ENCODE data around the gene LSM7.

Gene LSM7

DNA sequence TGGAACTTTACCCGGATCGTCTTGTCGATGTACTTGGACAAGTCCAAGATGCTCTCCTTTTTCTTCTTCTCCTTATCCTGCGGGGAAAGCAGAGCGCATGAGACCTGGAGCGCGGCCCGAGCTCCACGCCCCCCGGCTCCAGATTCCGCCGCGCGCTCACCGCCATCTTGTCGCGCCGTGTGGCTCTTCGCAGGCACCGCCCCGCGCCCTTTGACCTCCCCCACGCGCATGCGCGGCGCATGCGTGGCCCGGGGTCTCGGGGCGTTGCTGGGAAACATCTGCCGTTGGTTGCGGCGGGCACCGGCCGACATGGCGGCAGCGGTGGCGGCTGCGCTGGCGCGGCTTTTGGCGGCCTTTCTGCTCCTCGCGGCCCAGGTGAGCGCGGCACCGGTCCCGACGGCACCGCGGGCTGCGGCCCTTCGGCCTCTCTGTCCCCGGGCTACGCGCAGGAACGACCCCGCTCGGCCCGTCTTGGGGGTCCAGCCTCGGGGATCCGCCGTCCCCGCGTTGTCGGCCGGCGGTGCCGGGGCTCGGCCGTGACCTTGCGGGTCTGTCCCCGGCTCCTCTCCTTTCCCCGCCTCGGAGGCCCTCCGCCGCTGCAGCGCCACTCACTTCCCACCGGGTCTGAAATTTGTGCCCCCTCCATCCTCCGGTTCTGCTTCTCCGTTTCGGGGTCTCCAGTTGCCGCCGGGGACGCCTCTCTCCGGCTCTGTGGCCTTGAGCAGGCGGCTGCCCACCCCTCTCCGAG, at the start of gene LSM7, which contains the start of gene SPPL2B:
Gene LSM7, minus strand, starts transcription at position 186 of the 748 bp plus-strand sequence. Its CDS starts 20 bp downstream, at position 166.
Gene SPPL2B, plus strand, starts transcription at position 284 of the 748 bp plus-strand sequence. Its CDS starts 26 bp downstream, at position 310.
- ChIA-PET POLR2A (interaction anchor here (0.7 to 2.1 kb wide), 14 partner anchors 9 to 455 kb away, joined by 3 to 11 read pairs (median 4); partner anchors contain the start of genes GADD45B and SGTA), CTCF (interaction anchor here (0.8 to 1.5 kb wide), 2 partner anchors 40 to 67 kb away, joined by 3 to 4 read pairs; no protein-coding TSS in a partner anchor)
- TF ChIP-seq HDGF (IDR thresholded peaks at IDR 0.05; ENCODE audit: borderline replicate concordance) (no peak), BHLHE40 (IDR thresholded peaks at IDR 0.05; ENCODE audit: borderline replicate concordance) (no peak), ZNF384 (IDR thresholded peaks at IDR 0.05) (no peak), SP1 (IDR thresholded peaks at IDR 0.05) (no peak), FOXM1 (IDR thresholded peaks at IDR 0.05; ENCODE audit: borderline replicate concordance) (no peak)
- DNase-seq (ENCODE audit: extremely low spot score) = peak; percentile 98

GRCh38 chr19:2376784-2377519, 48.6 kb upstream of the LSM7 start:
- ChIA-PET CTCF (no interaction called here), POLR2A (no interaction called here)
- DNase-seq (ENCODE audit: extremely low spot score) = no peak
- TF ChIP-seq FOXA1 (IDR thresholded peaks at IDR 0.05) (no peak), BHLHE40 (IDR thresholded peaks at IDR 0.05; ENCODE audit: borderline replicate concordance) (no peak), CTBP1 (IDR thresholded peaks at IDR 0.05; ENCODE audit: borderline replicate concordance) (no peak), ARNT (IDR thresholded peaks at IDR 0.05) (no peak), HDGF (IDR thresholded peaks at IDR 0.05; ENCODE audit: borderline replicate concordance) (no peak), ELF4 (IDR thresholded peaks at IDR 0.05) (no peak), SP1 (IDR thresholded peaks at IDR 0.05) (no peak), FOXM1 (IDR thresholded peaks at IDR 0.05; ENCODE audit: borderline replicate concordance) (no peak), L3MBTL2 (conservative IDR thresholded peaks at IDR 0.05) (no peak), TARDBP (IDR thresholded peaks at IDR 0.05) (no peak)
- TF ChIP-seq, protein P1, sequence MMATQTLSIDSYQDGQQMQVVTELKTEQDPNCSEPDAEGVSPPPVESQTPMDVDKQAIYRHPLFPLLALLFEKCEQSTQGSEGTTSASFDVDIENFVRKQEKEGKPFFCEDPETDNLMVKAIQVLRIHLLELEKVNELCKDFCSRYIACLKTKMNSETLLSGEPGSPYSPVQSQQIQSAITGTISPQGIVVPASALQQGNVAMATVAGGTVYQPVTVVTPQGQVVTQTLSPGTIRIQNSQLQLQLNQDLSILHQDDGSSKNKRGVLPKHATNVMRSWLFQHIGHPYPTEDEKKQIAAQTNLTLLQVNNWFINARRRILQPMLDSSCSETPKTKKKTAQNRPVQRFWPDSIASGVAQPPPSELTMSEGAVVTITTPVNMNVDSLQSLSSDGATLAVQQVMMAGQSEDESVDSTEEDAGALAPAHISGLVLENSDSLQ (IDR thresholded peaks at IDR 0.05) = no peak

DNA sequence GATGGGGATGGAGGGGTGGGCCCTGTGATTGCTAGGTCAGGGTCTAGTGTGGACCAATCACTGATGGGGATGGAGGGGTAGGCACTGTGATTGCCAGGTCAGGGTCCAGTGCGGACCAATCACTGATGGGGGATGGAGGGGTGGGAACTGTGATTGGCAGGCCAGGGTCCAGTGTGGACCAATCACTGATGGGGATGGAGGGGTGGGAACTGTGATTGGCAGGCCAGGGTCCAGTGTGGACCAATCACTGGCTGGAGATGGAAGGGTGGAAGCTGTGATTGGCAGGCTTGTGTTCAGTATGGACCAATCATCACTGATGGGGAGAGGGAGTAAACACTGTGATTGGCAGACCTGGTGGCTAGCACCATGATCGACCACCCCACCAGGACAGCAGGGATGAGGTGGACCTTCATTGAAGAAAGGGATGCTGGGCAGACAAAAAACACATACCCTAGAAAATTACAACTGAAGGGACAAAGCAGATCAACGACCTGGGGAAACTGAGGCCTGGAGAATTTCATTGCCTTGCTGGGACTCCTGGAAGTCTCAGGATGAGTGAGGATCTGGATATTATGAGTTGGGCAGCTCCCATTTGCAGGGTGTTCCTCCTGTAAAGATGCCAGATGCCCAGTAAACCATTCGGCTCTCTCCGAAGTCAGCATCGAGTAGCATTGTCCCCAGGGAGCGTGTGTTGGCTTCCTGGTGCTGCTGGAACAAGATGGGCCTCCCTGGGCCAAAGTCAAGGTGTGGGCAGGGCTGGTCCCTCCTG, 47.2 kb upstream of the LSM7 start:
- ChIA-PET POLR2A (no interaction called here), CTCF (no interaction called here)
- no peak for DNase-seq (ENCODE audit: extremely low spot score)
- TF ChIP-seq SUZ12 (IDR thresholded peaks at IDR 0.05) = no peak
- TF ChIP-seq, protein P1 (IDR thresholded peaks at IDR 0.05) = peak; percentile 97

- ChIA-PET POLR2A (no interaction called here), CTCF (no interaction called here)
- TF ChIP-seq FOXK2 (IDR thresholded peaks at IDR 0.05) (no peak), TARDBP (IDR thresholded peaks at IDR 0.05) (no peak), LEF1 (IDR thresholded peaks at IDR 0.05; ENCODE audit: borderline replicate concordance) (no peak), BHLHE40 (IDR thresholded peaks at IDR 0.05; ENCODE audit: borderline replicate concordance) (no peak), SUZ12 (IDR thresholded peaks at IDR 0.05) (no peak), FOXA1 (IDR thresholded peaks at IDR 0.05) (no peak), HDGF (IDR thresholded peaks at IDR 0.05; ENCODE audit: borderline replicate concordance) (no peak), ARNT (IDR thresholded peaks at IDR 0.05) (no peak), FOXM1 (IDR thresholded peaks at IDR 0.05; ENCODE audit: borderline replicate concordance) (no peak), NFRKB (IDR thresholded peaks at IDR 0.05) (no peak), L3MBTL2 (conservative IDR thresholded peaks at IDR 0.05) (no peak), ZNF384 (IDR thresholded peaks at IDR 0.05) (no peak)
- DNase-seq (ENCODE audit: extremely low spot score) = no peak
Observed at GRCh38 chr19:2374808-2375207, 46.4 kb upstream of the LSM7 start.

GRCh38 chr19:2372076-2372612, 43.8 kb upstream of the LSM7 start:
- POLR2A ChIA-PET = no interaction called here
- CTCF ChIA-PET = no interaction called here
- TF ChIP-seq ARNT (IDR thresholded peaks at IDR 0.05) (no peak), FOXK2 (IDR thresholded peaks at IDR 0.05) (no peak), L3MBTL2 (conservative IDR thresholded peaks at IDR 0.05) (no peak), TARDBP (IDR thresholded peaks at IDR 0.05) (no peak), SUZ12 (IDR thresholded peaks at IDR 0.05) (no peak), ZNF384 (IDR thresholded peaks at IDR 0.05) (no peak), SP1 (IDR thresholded peaks at IDR 0.05) (no peak), FOXM1 (IDR thresholded peaks at IDR 0.05; ENCODE audit: borderline replicate concordance) (no peak), HDGF (IDR thresholded peaks at IDR 0.05; ENCODE audit: borderline replicate concordance) (no peak), ELF4 (IDR thresholded peaks at IDR 0.05) (no peak), CTBP1 (IDR thresholded peaks at IDR 0.05; ENCODE audit: borderline replicate concordance) (no peak), BHLHE40 (IDR thresholded peaks at IDR 0.05; ENCODE audit: borderline replicate concordance) (no peak), LEF1 (IDR thresholded peaks at IDR 0.05; ENCODE audit: borderline replicate concordance) (no peak), FOXA1 (IDR thresholded peaks at IDR 0.05) (no peak), NFRKB (IDR thresholded peaks at IDR 0.05) (no peak)
- TF ChIP-seq, protein P1 (IDR thresholded peaks at IDR 0.05) = no peak
- DNase-seq (ENCODE audit: extremely low spot score) = no peak

Data from HEK293T (cell line).